Smooth muscle cell of trachea (primary cell): ENCODE data around the gene RITA1. TPM values are rescaled to one million over a fixed set of nuclear protein-coding genes. Genes with fewer than 3 reads are reported as not detected.

Source experiments
- total RNA-seq: library from RNA; depleted of rRNA; stranded (reverse); fragments of >200 nt; gene quantifications from 2 replicates; pipeline ENCODE4 v1.2.1, GENCODE V29; 2014

RITA1 gene, protein sequence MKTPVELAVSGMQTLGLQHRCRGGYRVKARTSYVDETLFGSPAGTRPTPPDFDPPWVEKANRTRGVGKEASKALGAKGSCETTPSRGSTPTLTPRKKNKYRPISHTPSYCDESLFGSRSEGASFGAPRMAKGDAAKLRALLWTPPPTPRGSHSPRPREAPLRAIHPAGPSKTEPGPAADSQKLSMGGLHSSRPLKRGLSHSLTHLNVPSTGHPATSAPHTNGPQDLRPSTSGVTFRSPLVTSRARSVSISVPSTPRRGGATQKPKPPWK
- 20.3 and 21.5 TPM in 2 replicates for total RNA-seq

GRCh38 chr12:113185180-113186032 lies at the start of gene RITA1, which contains the start of gene DDX54:
TSS of gene RITA1 (plus strand) at chr12:113185721. CDS start at chr12:113186747, 1,026 bp downstream.
TSS of gene DDX54 (minus strand) at chr12:113185478. CDS start at chr12:113185451, 27 bp downstream.

GRCh38 chr12:113149361-113150150 lies 36.0 kb upstream of the RITA1 start, which contains the start of gene CFAP73:
TSS of gene CFAP73 (plus strand) at chr12:113149724. CDS start at chr12:113149858, 134 bp downstream.

GRCh38 chr12:113221181-113221996 lies 35.9 kb downstream of the RITA1 start, which contains the start of gene TPCN1:
TSS of gene TPCN1 (plus strand) at chr12:113221464. CDS start at chr12:113226853, 5,389 bp downstream.

Other genes starting within 250 kb of the RITA1 start
- 5.8 and 16.4 TPM in 2 replicates for gene OAS3, start 247.2 kb upstream of the RITA1 start, total RNA-seq
- 2.9 and 3.3 TPM in 2 replicates for gene OAS2, start 207.2 kb upstream of the RITA1 start, total RNA-seq
- gene DTX1, start 129.0 kb upstream of the RITA1 start, total RNA-seq, result 0.83 TPM in 1 of 2 replicates, not detected in the other
- gene RASAL1, start 50.0 kb upstream of the RITA1 start, total RNA-seq, result not detected in 2 replicates
- not detected in 2 replicates for gene CFAP73, start 36.0 kb upstream of the RITA1 start, total RNA-seq
- gene DDX54, start 243 bp upstream of the RITA1 start, total RNA-seq, result 29.8 and 30.3 TPM in 2 replicates
- 24.4 and 42.5 TPM in 2 replicates for gene TPCN1, start 35.7 kb downstream of the RITA1 start, total RNA-seq
- 24.7 and 37.7 TPM in 2 replicates for gene SLC8B1, start 149.4 kb downstream of the RITA1 start, total RNA-seq
- 59.1 and 102 TPM in 2 replicates for gene PLBD2, start 172.9 kb downstream of the RITA1 start, total RNA-seq
- gene SDS, start 218.2 kb downstream of the RITA1 start, total RNA-seq, result not detected in 2 replicates
- 5.8 and 6.1 TPM in 2 replicates for gene SDSL, start 236.7 kb downstream of the RITA1 start, total RNA-seq